Measurements from ENCODE around the gene BARHL1. TPM values are rescaled to one million over a fixed set of nuclear protein-coding genes. Genes with fewer than 3 reads are reported as not detected.

Gene BARHL1
- total and polyA plus RNA-seq, 8 donors: 0.27 TPM; not detected in 7

- Histone ChIP-seq H3K36me3 (no peaks in the 10 kb centered on the region), H3K4me1 (no peaks in the 10 kb centered on the region), H3K27ac (no peak overlapping the region), H3K4me3 (no peak overlapping the region), H3K9me3 (no peaks in the 10 kb centered on the region), H3K27me3 (no peaks in the 10 kb centered on the region)
- no peak for DNase-seq
- no peak for FAIRE-seq
- ATAC-seq: no peak
- intact Hi-C loops (cut with DNase I): no loop called here
- 78 to 81% methylated on average over 2 of the region's 2 CpGs for WGBS, 2 donors
- TF ChIP-seq CTCF (IDR thresholded peaks at IDR 0.05): no peak
These were observed 27.7 kb upstream of the BARHL1 start for GRCh38 chr9:132554755-132555154.

GRCh38 chr9:132555528-132555927 lies 26.9 kb upstream of the BARHL1 start:
- Histone ChIP-seq H3K27me3 (no peaks in the 10 kb centered on the region), H3K36me3 (no peaks in the 10 kb centered on the region), H3K4me1 (no peaks in the 10 kb centered on the region), H3K27ac (no peak overlapping the region), H3K9me3 (no peaks in the 10 kb centered on the region), H3K4me3 (no peak overlapping the region)
- WGBS, 2 donors: 55 to 58% methylated on average over 8 of the region's 8 CpGs
- no peak for FAIRE-seq
- peak in 1 of 6 donors; percentile 1 for DNase-seq
- no peak for ATAC-seq
- no peak for TF ChIP-seq CTCF (IDR thresholded peaks at IDR 0.05)
- intact Hi-C loops (cut with DNase I): no loop called here

- FAIRE-seq (no peak), ATAC-seq (no peak)
- WGBS, 2 donors: 52 to 53% methylated on average over 6 of the region's 6 CpGs
These were observed 26.2 kb upstream of the BARHL1 start for GRCh38 chr9:132556235-132556634.

GRCh38 chr9:132556714-132557113 lies 25.7 kb upstream of the BARHL1 start:
- WGBS, 2 donors: 59 to 70% methylated on average over 26 of the region's 26 CpGs
- Histone ChIP-seq H3K9me3 (no peaks in the 10 kb centered on the region), H3K27ac (no peak overlapping the region), H3K36me3 (no peaks in the 10 kb centered on the region), H3K27me3 (no peaks in the 10 kb centered on the region), H3K4me1 (no peaks in the 10 kb centered on the region), H3K4me3 (no peak overlapping the region)
- FAIRE-seq (no peak), ATAC-seq (no peak), DNase-seq (peak in 1 of 6 donors; percentile 11)
- intact Hi-C loops (cut with DNase I): no loop called here
- TF ChIP-seq CTCF (IDR thresholded peaks at IDR 0.05): no peak

More at GRCh38 chr9:132556235-132556634, 26.2 kb upstream of the BARHL1 start:
- Histone ChIP-seq H3K36me3 (no peaks in the 10 kb centered on the region), H3K9me3 (no peaks in the 10 kb centered on the region), H3K27ac (no peak overlapping the region), H3K4me3 (no peak overlapping the region), H3K4me1 (no peaks in the 10 kb centered on the region), H3K27me3 (no peaks in the 10 kb centered on the region)
- peak in 1 of 6 donors; percentile 7 for DNase-seq
- intact Hi-C loops (cut with DNase I): no loop called here
- no peak for TF ChIP-seq CTCF (IDR thresholded peaks at IDR 0.05)

GRCh38 chr9:132557159-132557558 lies 25.2 kb upstream of the BARHL1 start:
- H3K9me3 ChIP-seq: no peaks in the 10 kb centered on the region
- intact Hi-C loops (cut with DNase I): no loop called here
- H3K4me1 ChIP-seq: no peaks in the 10 kb centered on the region
- FAIRE-seq (no peak), DNase-seq (peak in 1 of 6 donors; percentile 19), ATAC-seq (no peak)
- H3K27me3 ChIP-seq: no peaks in the 10 kb centered on the region
- no peak overlapping the region for H3K27ac ChIP-seq
- H3K36me3 ChIP-seq: no peaks in the 10 kb centered on the region
- no peak for TF ChIP-seq CTCF (IDR thresholded peaks at IDR 0.05)
- no peak overlapping the region for H3K4me3 ChIP-seq
- 80 to 81% methylated on average over 15 of the region's 15 CpGs for WGBS, 2 donors
